Lower leg skin (tissue), 3 donors: ENCODE measurements around the gene MTHFD1L.

ENCODE experiments used
- POLR2A ChIP-seq, 2 donors: fragments of 450-650 bp; IDR thresholded peaks; one replicate each; pipeline ENCODE4 v1.6.1; 2016 to 2017; ENCODE audit warnings: antibody characterized with exemption in 2 of 2, mild to moderate bottlenecking in 1 of 2, moderate library complexity in 1 of 2
- TF ChIP-seq, protein P1 (sequence below), 3 donors: fragments of 450-650 bp; IDR thresholded peaks; one replicate each; pipeline ENCODE4 v1.5.1; 2016; ENCODE audit warnings: antibody characterized with exemption in 3 of 3, mild to moderate bottlenecking in 3 of 3, moderate library complexity in 2 of 3

DNA sequence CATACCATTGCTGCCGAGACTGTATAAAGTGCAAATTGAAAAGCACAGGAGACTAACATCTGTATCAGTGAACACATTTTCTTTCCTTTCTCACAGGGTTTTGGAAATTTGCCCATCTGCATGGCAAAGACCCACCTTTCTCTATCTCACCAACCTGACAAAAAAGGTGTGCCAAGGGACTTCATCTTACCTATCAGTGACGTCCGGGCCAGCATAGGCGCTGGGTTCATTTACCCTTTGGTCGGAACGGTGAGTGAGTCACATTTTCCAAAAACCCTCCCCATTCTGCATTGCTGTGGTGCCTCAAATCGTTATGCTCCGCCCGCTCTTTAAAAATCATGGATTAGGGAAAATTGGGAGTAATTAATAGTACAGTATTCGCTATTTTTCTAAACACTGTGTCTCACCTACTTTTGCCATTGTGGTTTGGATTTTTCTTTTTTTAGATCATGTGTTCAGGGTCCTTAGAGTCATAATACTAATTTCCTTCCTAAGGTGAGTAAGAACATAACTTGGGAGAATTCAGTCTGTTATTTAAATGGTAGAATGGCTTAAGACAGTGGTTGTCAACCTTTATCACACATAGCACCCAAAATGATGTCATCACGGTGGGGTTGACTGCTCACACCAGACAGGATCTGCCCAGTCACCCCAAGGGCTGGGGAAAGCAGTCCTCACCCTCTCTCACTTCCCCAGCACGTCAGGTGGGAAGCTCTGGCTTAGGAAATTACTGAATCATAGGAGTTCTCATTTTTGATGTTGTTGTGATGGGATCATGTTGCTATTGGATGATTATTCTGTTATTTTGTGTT lies 171.6 kb downstream of the MTHFD1L start:
- TF ChIP-seq, protein P1, sequence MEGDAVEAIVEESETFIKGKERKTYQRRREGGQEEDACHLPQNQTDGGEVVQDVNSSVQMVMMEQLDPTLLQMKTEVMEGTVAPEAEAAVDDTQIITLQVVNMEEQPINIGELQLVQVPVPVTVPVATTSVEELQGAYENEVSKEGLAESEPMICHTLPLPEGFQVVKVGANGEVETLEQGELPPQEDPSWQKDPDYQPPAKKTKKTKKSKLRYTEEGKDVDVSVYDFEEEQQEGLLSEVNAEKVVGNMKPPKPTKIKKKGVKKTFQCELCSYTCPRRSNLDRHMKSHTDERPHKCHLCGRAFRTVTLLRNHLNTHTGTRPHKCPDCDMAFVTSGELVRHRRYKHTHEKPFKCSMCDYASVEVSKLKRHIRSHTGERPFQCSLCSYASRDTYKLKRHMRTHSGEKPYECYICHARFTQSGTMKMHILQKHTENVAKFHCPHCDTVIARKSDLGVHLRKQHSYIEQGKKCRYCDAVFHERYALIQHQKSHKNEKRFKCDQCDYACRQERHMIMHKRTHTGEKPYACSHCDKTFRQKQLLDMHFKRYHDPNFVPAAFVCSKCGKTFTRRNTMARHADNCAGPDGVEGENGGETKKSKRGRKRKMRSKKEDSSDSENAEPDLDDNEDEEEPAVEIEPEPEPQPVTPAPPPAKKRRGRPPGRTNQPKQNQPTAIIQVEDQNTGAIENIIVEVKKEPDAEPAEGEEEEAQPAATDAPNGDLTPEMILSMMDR (IDR thresholded peaks at IDR 0.05) = no peak
- TF ChIP-seq POLR2A (IDR thresholded peaks at IDR 0.05) = no peak
